OCI-LY7 (cell line): ENCODE measurements around the gene TYW1B. TPM values are rescaled to one million over a fixed set of nuclear protein-coding genes. Genes with fewer than 3 reads are reported as not detected.
"Not testable (repeated sequence)": the region's sequence is repeated elsewhere in the genome, so short reads cannot be mapped to it uniquely, and the experiment has no call there.

Experiments used
- BruUV-seq: library from RNA; stranded (reverse); fragments of 400-500 nt; replicated peaks from 2 replicates; lab custom pipeline; 2021; lab: Mats Ljungman, UMichigan
- CTCF ChIA-PET: fragments of 300-600 bp; sonication (Branson Sonifier 250); formaldehyde crosslinking; loops from one replicate; lab custom pipeline; 2022; ENCODE audit warnings: antibody characterized with exemption; ENCODE audit not compliant: unreplicated experiment; lab: Charles Lee
- POLR2A ChIA-PET: fragments of 300-600 bp; sonication (Branson Sonifier 250); formaldehyde crosslinking; loops from one replicate; lab custom pipeline; 2022; ENCODE audit warnings: antibody characterized with exemption; lab: Charles Lee
- DNase-seq: peaks from one replicate; pipeline ENCODE4 v3.0.0-alpha.2; 2015; ENCODE audit warnings: low spot score
- H2AFZ ChIP-seq: fragments of 200-600 bp; sonication (generic), shearing (Covaris generic); 2 replicates; pipeline ENCODE4 v1.6.1; 2014; ENCODE audit warnings: mild to moderate bottlenecking, antibody characterized with exemption, low read length, moderate library complexity
- H3K27ac ChIP-seq: fragments of 200-600 bp; sonication (generic); 2 replicates; pipeline ENCODE4 v1.5.1; 2014; ENCODE audit warnings: mixed run types, low read depth, mild to moderate bottlenecking, moderate library complexity, low read length, inconsistent platforms; ENCODE audit not compliant: poor library complexity, severe bottlenecking
- H3K36me3 ChIP-seq: fragments of 200-600 bp; sonication (generic); 2 replicates; pipeline ENCODE4 v1.6.1; 2014; ENCODE audit warnings: mild to moderate bottlenecking, antibody characterized with exemption, low read length, moderate library complexity, mixed read lengths; ENCODE audit not compliant: insufficient read depth
- H3K4me1 ChIP-seq: fragments of 200-600 bp; sonication (generic); 2 replicates; pipeline ENCODE4 v1.5.1; 2014; ENCODE audit warnings: mild to moderate bottlenecking, low read length; ENCODE audit not compliant: insufficient read depth, poor library complexity, severe bottlenecking
- H3K4me2 ChIP-seq: fragments of 200-600 bp; sonication (generic); 2 replicates; pipeline ENCODE4 v1.6.1; 2014; ENCODE audit warnings: mild to moderate bottlenecking, low read length
- H3K4me3 ChIP-seq: fragments of 200-600 bp; sonication (generic); 2 replicates; pipeline ENCODE4 v1.5.1; 2014; ENCODE audit warnings: mild to moderate bottlenecking, low read depth, low read length; ENCODE audit not compliant: poor library complexity, severe bottlenecking
- H3K79me2 ChIP-seq: fragments of 200-600 bp; sonication (generic); 2 replicates; pipeline ENCODE4 v1.6.1; 2016; ENCODE audit warnings: low read depth, mild to moderate bottlenecking, low read length, moderate library complexity, mixed read lengths; ENCODE audit not compliant: insufficient read depth
- H3K9me2 ChIP-seq: fragments of 200-600 bp; sonication (generic); 2 replicates; pipeline ENCODE4 v1.6.1; 2016; ENCODE audit warnings: mild to moderate bottlenecking, low read length, mixed read lengths; ENCODE audit not compliant: insufficient read depth
- H3K9me3 ChIP-seq: fragments of 200-600 bp; sonication (generic); 2 replicates; pipeline ENCODE4 v1.6.1; 2014; ENCODE audit warnings: mild to moderate bottlenecking, mixed run types, low read length, mixed read lengths
- H4K20me1 ChIP-seq: fragments of 200-600 bp; sonication (generic); 2 replicates; pipeline ENCODE4 v1.6.1; 2014; ENCODE audit warnings: mild to moderate bottlenecking, antibody characterized with exemption, low read length, moderate library complexity, mixed read lengths; ENCODE audit not compliant: insufficient read depth
- CTCF ChIP-seq: fragments of 200-600 bp; sonication (generic); conservative IDR thresholded peaks from 2 replicates; pipeline ENCODE4 v1.5.1; 2014; ENCODE audit warnings: mild to moderate bottlenecking, antibody characterized with exemption, low read length, moderate library complexity, mixed read lengths
- EZH2phosphoT487 ChIP-seq: fragments of 200-600 bp; sonication (generic); IDR thresholded peaks from 2 replicates; pipeline ENCODE4 v1.6.1; 2018; ENCODE audit warnings: low read depth, borderline replicate concordance, mild to moderate bottlenecking, mixed run types, antibody characterized with exemption, low read length, moderate library complexity, mixed read lengths
- intact Hi-C: fragments of 100-400 bp; cut with micrococcal nuclease; formaldehyde crosslinking; loops from one replicate; pipeline ENCODE4 v1.10.0; 2022; ENCODE audit not compliant: unreplicated experiment
- total RNA-seq, 2 experiments: library from RNA; depleted of rRNA in 1 of 2; stranded (reverse); fragments of >200 nt in 1 of 2; shearing (Covaris generic) in 1 of 2; gene quantifications; 2 replicates each; pipeline ENCODE4 v1.2.3, GENCODE V29; 2014 to 2022

Gene TYW1B
- total RNA-seq, 2 experiments from 2014 or later, result 5.1 to 7.2 TPM

- H3K79me2 ChIP-seq, H3K9me2 ChIP-seq, POLR2A ChIA-PET, H3K4me2 ChIP-seq, H2AFZ ChIP-seq, H3K36me3 ChIP-seq, H3K9me3 ChIP-seq, H3K27ac ChIP-seq, H4K20me1 ChIP-seq, BruUV-seq, CTCF ChIA-PET, DNase-seq, H3K4me1 ChIP-seq, H3K4me3 ChIP-seq, intact Hi-C loops: not testable (repeated sequence)
These were observed 222.1 kb downstream of the TYW1B start for GRCh38 chr7:72605863-72606431.

DNA sequence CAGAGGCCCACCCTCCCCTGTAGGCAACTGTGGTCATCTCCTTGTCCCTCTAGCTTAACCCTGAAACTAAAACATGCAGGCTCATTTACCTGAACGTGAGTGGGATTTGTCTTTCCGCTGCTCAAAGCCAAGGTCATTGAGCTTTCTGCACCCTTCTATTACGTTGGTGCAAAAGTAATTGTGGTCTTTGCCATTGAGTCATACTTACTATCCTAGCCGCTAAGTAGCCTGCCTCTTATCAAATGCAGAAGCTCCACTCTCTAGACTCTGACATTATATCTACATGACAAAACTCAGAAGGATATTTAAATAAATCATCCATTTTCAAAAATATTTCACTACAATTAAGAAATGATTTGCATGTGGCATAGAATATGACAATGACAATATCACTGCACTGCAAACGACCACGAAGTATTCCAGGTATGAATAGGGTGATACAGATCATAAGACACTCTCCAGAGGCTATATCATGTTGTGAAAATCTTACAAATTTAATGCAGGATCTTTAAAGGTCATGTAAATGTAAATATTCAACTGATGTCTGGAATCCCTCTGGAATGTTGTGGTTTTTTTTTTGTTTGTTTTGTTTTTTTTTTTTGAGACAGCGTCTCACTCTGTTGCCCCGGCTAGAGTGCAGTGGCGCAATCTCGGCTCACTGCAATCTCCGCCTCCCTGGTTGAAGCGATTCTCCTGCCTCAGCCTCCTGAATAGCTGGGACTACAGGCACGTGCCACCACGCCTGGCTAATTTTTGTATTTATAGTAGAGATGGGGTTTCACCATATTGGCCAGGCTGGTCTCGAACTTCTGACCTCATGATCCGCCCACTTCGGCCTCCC, 223.0 kb downstream of the TYW1B start:
- H2AFZ ChIP-seq, H3K9me2 ChIP-seq, H4K20me1 ChIP-seq, H3K4me3 ChIP-seq, DNase-seq, intact Hi-C loops, H3K27ac ChIP-seq, POLR2A ChIA-PET, H3K4me2 ChIP-seq, H3K79me2 ChIP-seq, H3K4me1 ChIP-seq, H3K9me3 ChIP-seq, H3K36me3 ChIP-seq, CTCF ChIA-PET, BruUV-seq: not testable (repeated sequence)

GRCh38 chr7:72603476-72603875, 224.5 kb downstream of the TYW1B start:
- intact Hi-C loops, H3K27ac ChIP-seq, POLR2A ChIA-PET, H2AFZ ChIP-seq, H3K4me1 ChIP-seq, CTCF ChIA-PET, BruUV-seq, H3K9me2 ChIP-seq, H3K36me3 ChIP-seq, DNase-seq, H3K4me3 ChIP-seq, H3K4me2 ChIP-seq, H3K79me2 ChIP-seq, H4K20me1 ChIP-seq, H3K9me3 ChIP-seq: not testable (repeated sequence)

GRCh38 chr7:72603073-72603472, 224.9 kb downstream of the TYW1B start:
- no TSS peak for BruUV-seq
- Histone ChIP-seq H3K9me2 (no peaks in the 10 kb centered on the region), H3K4me2 (no peak overlapping the region), H4K20me1 (no peaks in the 10 kb centered on the region), H3K27ac (no peak overlapping the region), H3K4me1 (no peaks in the 10 kb centered on the region), H2AFZ (no peak overlapping the region), H3K36me3 (no peaks in the 10 kb centered on the region), H3K79me2 (no peaks in the 10 kb centered on the region), H3K9me3 (no peaks in the 10 kb centered on the region), H3K4me3 (no peak overlapping the region)
- TF ChIP-seq EZH2phosphoT487, result no peak
- no peak for TF ChIP-seq CTCF
- intact Hi-C loops, result no loop called here
- POLR2A ChIA-PET, result no interaction called here
- DNase-seq, result no peak
- CTCF ChIA-PET, result no interaction called here

DNA sequence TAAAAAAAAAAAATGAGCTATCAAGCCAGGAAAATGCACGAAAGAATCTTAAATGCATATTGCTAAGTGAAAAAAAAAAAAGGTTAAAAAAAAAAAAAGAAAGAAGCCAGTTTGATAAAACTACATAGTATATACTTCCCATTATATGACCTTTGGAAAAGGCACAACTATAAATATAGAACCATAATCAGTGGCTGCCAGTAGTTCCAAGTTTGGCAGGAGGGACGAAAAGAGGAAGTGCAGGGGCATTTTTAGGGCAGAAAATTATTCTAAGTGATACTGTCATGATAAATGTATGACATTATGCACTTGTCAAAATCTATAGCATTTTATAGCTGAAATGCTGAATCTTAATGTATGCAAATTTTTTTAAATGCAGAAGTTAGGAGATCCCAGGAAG, 226.3 kb downstream of the TYW1B start:
- not testable (repeated sequence) for BruUV-seq

More for the DNA sequence above, 226.3 kb downstream of the TYW1B start:
- CTCF ChIA-PET, H3K9me2 ChIP-seq, H3K36me3 ChIP-seq, H3K4me2 ChIP-seq, H3K4me1 ChIP-seq, POLR2A ChIA-PET, H3K4me3 ChIP-seq, H3K9me3 ChIP-seq, H3K27ac ChIP-seq, intact Hi-C loops, DNase-seq, H3K79me2 ChIP-seq, H4K20me1 ChIP-seq, H2AFZ ChIP-seq: not testable (repeated sequence)
